Small intestine (tissue), 7 donors: ENCODE measurements around the gene ULK2. TPM values are rescaled to one million over a fixed set of nuclear protein-coding genes. Genes with fewer than 3 reads are reported as not detected.

ENCODE experiments used
- DNase-seq, 2 donors: peaks; one replicate each; pipeline versions ENCODE4 v3.0.0 to v3.0.0-alpha.2; 2013
- FAIRE-seq: peaks from 2 replicates; lab custom pipeline; 2012; peaks lifted over from hg19 to GRCh38; lab: Jason Lieb, UNC
- H3K27ac ChIP-seq, 3 donors: one replicate each; pipeline ENCODE4 v1.5.1; 2013; ENCODE audit warnings: low read length in 2 of 3, mild to moderate bottlenecking in 2 of 3, control low read depth in 1 of 3, inconsistent platforms in 1 of 3, low read depth in 1 of 3, moderate library complexity in 1 of 3
- H3K27me3 ChIP-seq, 3 donors: one replicate each; pipeline ENCODE4 v1.6.1; 2013; ENCODE audit warnings: low read length in 3 of 3, inconsistent platforms in 1 of 3; ENCODE audit not compliant: control insufficient read depth in 3 of 3, insufficient read depth in 3 of 3
- H3K36me3 ChIP-seq, 3 donors: one replicate each; pipeline ENCODE4 v1.6.1; 2013; ENCODE audit warnings: low read length in 3 of 3, inconsistent platforms in 1 of 3, low read depth in 1 of 3, mild to moderate bottlenecking in 1 of 3, moderate library complexity in 1 of 3; ENCODE audit not compliant: control insufficient read depth in 3 of 3, insufficient read depth in 2 of 3
- H3K4me1 ChIP-seq, 3 donors: one replicate each; pipeline ENCODE4 v1.6.1; 2013; ENCODE audit warnings: low read length in 2 of 3, inconsistent platforms in 1 of 3, low read depth in 1 of 3, mild to moderate bottlenecking in 1 of 3, moderate library complexity in 1 of 3; ENCODE audit not compliant: control insufficient read depth in 3 of 3, insufficient read depth in 2 of 3
- H3K4me3 ChIP-seq, 3 donors: one replicate each; pipeline ENCODE4 v1.5.1; 2013; ENCODE audit warnings: low read length in 3 of 3, control low read depth in 1 of 3, inconsistent platforms in 1 of 3, low read depth in 1 of 3, mild to moderate bottlenecking in 1 of 3, moderate library complexity in 1 of 3
- H3K9me3 ChIP-seq, 2 donors: one replicate each; pipeline ENCODE4 v1.6.1; 2013; ENCODE audit warnings: low read depth in 1 of 2, low read length in 1 of 2; ENCODE audit not compliant: control insufficient read depth in 2 of 2, insufficient read depth in 1 of 2
- WGBS, 3 donors: extraction: QIAGEN DNeasy Blood & Tissue Kit; methylation state at CpG; one replicate each; pipeline ENCODE4 v1.1.7; 2013; 5-methylcytosine and 5-hydroxymethylcytosine counted together
- polyA plus RNA-seq, 4 donors: library from polyadenylated mRNA; stranded (reverse) in 3 of 4; unstranded in 1 of 4; fragments of 200-250 nt in 3 of 4; fragments of 120-200 nt in 1 of 4; gene quantifications; one replicate each; pipeline versions ENCODE4 v1.2.1 to v1.2.3, GENCODE V29; 2013
- donor health status: healthy with polysubstance abuse.
- donor health status: control.
- donor health status: control.
- donor health status: Bipolar disorder and iron deficiency.
- donor health status: healthy.

The ULK2 gene
- polyA plus RNA-seq, 4 donors: 1.8 to 11.4 (median 3.5) TPM

DNA sequence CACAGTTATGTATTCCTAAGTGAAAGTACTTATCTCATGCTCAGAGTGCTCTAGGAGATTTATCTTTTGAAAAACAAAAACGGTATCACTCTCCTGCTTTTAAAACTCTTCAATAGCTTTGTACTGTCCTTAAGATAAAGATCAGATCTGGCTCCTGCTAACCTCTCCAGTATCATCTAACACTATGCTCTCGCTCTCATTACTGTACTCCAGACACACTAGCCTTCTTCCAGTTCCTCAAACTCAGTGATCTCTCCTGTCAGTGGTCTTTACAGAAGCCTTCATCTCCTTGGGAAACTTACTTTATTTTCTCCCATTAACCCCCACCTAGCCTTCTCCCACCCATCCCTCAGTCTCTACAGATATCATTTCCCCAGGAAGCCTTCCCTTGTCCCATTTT, 10.1 kb downstream of the ULK2 start:
- no peaks in the 10 kb centered on the region for H3K27me3 ChIP-seq
- DNase-seq (no peak), FAIRE-seq (no peak)
- H3K4me1 ChIP-seq: no peaks in the 10 kb centered on the region
- H3K4me3 ChIP-seq: no peak overlapping the region
- peaks cover 0 to 25% (median 0%) of the 10 kb centered on the region in 3 donors for H3K36me3 ChIP-seq
- no peaks in the 10 kb centered on the region for H3K9me3 ChIP-seq
- WGBS, 3 donors: 63 to 67% (median 65%) methylated on average over 2 of the region's 2 CpGs
- H3K27ac ChIP-seq: no peak overlapping the region

DNA sequence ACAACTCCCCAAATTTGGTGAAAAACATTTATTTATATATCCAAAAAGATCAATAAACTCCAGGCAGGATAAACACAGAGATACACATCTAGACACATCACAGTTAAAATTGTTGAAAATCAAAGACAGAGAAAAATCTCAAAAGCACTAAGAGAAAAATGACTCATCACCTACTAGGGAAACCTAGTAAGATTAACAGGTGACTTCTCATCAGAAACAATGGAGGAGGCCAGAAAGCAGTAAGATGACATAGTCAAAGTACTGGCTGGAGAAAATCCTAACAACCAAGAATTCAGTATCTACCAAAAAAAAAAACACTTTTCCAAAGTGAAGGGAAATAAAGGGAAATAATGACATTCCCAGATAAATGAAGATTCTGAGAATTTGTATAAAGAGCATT, 33.8 kb downstream of the ULK2 start:
- peaks cover 0 to 31% (median 0%) of the 10 kb centered on the region in 3 donors for H3K36me3 ChIP-seq
- DNase-seq (no peak), FAIRE-seq (no peak)
- H3K27ac ChIP-seq: no peak overlapping the region
- H3K27me3 ChIP-seq: no peaks in the 10 kb centered on the region
- H3K9me3 ChIP-seq: no peaks in the 10 kb centered on the region
- no peaks in the 10 kb centered on the region for H3K4me1 ChIP-seq
- H3K4me3 ChIP-seq: no peak overlapping the region

DNA sequence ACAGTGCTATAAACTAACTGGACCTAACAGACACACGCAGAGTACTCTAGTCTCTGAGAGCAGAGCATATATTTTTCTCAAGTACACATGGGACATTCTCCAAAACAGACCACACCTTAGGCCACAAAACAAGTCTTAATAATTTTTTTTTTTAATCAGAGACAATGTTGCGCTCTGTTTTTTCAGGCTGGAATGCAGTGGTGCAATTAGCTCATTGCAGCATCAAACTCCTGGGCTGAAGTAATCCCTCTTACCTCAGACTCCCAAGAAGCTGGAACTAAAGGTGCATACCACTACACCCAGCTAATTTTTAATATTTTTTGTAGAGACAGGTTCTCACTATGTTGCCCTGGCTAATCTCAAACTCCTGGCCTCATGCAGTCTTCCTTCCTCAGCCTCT, 37.7 kb downstream of the ULK2 start:
- H3K36me3 ChIP-seq: peaks cover 0 to 24% (median 0%) of the 10 kb centered on the region in 3 donors
- DNase-seq: no peak
- H3K27ac ChIP-seq: no peak overlapping the region
- no peaks in the 10 kb centered on the region for H3K9me3 ChIP-seq
- H3K4me1 ChIP-seq: no peaks in the 10 kb centered on the region
- no peaks in the 10 kb centered on the region for H3K27me3 ChIP-seq
- no peak for FAIRE-seq
- no peak overlapping the region for H3K4me3 ChIP-seq
- WGBS, 3 donors: 97 to 100% (median 100%) methylated on average over 2 of the region's 2 CpGs

DNA sequence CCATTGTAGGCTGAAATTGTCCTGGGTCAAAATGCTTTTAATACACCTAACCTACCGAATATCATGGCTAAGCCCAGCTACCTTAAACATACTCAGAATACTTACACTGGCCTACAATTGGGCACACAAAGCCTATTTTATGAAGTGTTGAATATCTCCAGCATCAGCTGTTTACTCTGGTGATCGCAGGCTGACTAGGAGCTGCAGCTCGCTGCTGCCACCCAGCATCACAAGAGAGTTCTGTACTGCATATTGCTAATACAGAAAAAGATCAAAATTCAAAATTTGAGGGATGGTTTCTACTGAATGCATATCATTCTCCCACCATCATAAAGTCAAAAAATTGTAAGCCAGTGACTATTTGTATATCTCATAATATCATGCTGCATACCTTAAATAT, 55.3 kb downstream of the ULK2 start:
- Histone ChIP-seq H3K4me1 (no peaks in the 10 kb centered on the region), H3K9me3 (no peaks in the 10 kb centered on the region), H3K4me3 (no peak overlapping the region), H3K27ac (no peak overlapping the region), H3K27me3 (no peaks in the 10 kb centered on the region), H3K36me3 (peaks cover 0 to 8% (median 0%) of the 10 kb centered on the region in 3 donors)
- 75 to 90% (median 88%) methylated on average over 3 of the region's 3 CpGs for WGBS, 3 donors
- DNase-seq (no peak), FAIRE-seq (no peak)

DNA sequence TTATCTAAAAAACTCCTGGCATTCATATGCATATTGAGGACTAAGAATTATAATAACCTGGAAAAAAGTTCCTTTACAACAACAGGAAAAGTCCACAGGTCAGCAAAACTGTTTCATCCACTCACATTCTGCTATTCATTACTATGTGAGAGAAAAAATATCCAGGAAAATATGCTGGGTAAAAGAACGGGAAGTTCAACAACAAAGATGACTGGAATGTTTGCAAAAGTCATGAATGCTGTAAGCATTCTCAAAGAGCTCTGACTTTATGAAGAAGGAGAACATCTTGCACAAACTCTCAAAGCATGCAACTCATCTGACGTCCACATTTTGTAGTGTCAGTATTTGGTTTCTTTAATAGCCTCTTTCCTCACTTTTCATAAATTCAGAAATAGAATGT, 62.7 kb downstream of the ULK2 start:
- DNase-seq: no peak
- FAIRE-seq: no peak
- H3K4me3 ChIP-seq: no peak overlapping the region
- WGBS, 3 donors: 65 to 84% (median 80%) methylated on average over 2 of the region's 2 CpGs
- no peaks in the 10 kb centered on the region for H3K4me1 ChIP-seq
- H3K9me3 ChIP-seq: no peaks in the 10 kb centered on the region
- H3K36me3 ChIP-seq: peaks cover 0 to 18% (median 2%) of the 10 kb centered on the region in 3 donors
- H3K27ac ChIP-seq: no peak overlapping the region
- H3K27me3 ChIP-seq: no peaks in the 10 kb centered on the region

DNA sequence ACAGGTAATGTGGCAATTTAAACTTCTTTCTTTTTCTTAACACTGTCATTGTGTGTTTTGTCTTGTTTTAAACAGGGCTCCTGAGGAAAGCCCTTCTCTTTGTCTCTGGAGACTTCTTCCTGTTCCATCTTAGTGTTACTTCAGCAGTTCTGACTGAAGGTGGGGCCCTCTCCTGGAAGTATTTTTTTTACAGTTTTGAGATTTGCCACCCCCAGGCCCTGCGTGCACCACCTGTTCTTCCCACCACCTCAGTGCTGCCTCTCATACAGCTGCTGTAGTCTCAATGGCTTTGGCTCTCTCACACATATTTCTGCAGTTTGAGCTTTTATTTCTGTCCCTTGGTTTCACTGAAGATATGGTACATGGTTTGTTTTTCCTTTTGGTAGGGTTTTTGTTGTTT, 67.2 kb downstream of the ULK2 start:
- H3K27me3 ChIP-seq: no peaks in the 10 kb centered on the region
- peaks cover 3 to 35% (median 7%) of the 10 kb centered on the region in 3 donors for H3K36me3 ChIP-seq
- no peak overlapping the region for H3K27ac ChIP-seq
- WGBS, 3 donors: 78 to 83% (median 79%) methylated on average over 1 of the region's 1 CpG
- FAIRE-seq: no peak
- DNase-seq: no peak
- no peaks in the 10 kb centered on the region for H3K4me1 ChIP-seq
- H3K4me3 ChIP-seq: no peak overlapping the region
- H3K9me3 ChIP-seq: peaks cover 0 to 16% of the 10 kb centered on the region in 2 donors

DNA sequence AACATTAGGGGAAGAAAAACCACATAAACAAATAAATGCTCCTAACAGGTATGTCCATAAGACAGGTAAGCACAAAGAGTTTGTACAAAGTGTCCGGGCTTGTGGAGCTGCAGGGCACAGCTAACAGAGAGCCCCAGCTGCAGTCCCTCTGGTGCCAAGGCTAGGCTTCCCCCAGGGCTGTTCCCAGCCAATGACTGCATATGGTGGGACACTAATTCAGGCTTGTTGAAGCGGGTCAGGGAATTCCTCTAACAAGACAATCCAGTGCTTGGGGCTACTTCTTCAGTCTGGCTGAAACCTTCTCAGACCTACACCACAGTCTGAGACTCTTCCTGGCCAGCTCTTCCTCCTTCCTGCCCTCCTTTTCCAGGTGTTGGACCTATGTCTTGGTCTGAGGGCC, 67.9 kb downstream of the ULK2 start:
- FAIRE-seq: no peak

DNA sequence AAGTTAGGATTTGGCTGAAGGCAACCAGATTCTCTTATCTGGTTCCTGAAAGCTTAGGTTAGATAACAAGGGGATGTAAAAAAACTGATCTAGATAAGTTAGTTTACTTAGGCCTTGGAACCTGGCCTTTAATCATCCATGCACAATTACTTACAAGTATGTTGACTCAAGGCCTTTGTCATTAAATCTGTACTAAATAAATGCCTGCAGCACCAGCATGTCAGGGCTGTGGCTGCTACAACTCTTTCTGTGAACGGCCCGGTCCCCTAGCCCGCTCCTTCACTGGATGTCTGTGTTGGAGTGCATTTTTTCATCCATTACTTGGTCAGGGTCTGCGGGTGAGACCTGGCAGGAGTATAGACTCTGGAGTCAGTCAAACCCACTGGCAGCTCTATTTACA, 71.3 kb downstream of the ULK2 start:
- H3K27ac ChIP-seq: no peak overlapping the region
- no peaks in the 10 kb centered on the region for H3K4me1 ChIP-seq
- peaks cover 3 to 38% (median 10%) of the 10 kb centered on the region in 3 donors for H3K36me3 ChIP-seq
- WGBS, 3 donors: 96 to 98% (median 97%) methylated on average over 4 of the region's 4 CpGs
- DNase-seq: no peak
- no peak overlapping the region for H3K4me3 ChIP-seq
- peaks cover 0 to 30% of the 10 kb centered on the region in 2 donors for H3K9me3 ChIP-seq
- no peak for FAIRE-seq
- H3K27me3 ChIP-seq: no peaks in the 10 kb centered on the region

More for the DNA sequence above, 67.9 kb downstream of the ULK2 start:
- 96 to 98% (median 97%) methylated on average over 2 of the region's 2 CpGs for WGBS, 3 donors
- H3K27me3 ChIP-seq: no peaks in the 10 kb centered on the region
- H3K27ac ChIP-seq: no peak overlapping the region
- peaks cover 0 to 21% of the 10 kb centered on the region in 2 donors for H3K9me3 ChIP-seq
- no peak for DNase-seq
- peaks cover 3 to 37% (median 10%) of the 10 kb centered on the region in 3 donors for H3K36me3 ChIP-seq
- no peak overlapping the region for H3K4me3 ChIP-seq
- H3K4me1 ChIP-seq: no peaks in the 10 kb centered on the region

DNA sequence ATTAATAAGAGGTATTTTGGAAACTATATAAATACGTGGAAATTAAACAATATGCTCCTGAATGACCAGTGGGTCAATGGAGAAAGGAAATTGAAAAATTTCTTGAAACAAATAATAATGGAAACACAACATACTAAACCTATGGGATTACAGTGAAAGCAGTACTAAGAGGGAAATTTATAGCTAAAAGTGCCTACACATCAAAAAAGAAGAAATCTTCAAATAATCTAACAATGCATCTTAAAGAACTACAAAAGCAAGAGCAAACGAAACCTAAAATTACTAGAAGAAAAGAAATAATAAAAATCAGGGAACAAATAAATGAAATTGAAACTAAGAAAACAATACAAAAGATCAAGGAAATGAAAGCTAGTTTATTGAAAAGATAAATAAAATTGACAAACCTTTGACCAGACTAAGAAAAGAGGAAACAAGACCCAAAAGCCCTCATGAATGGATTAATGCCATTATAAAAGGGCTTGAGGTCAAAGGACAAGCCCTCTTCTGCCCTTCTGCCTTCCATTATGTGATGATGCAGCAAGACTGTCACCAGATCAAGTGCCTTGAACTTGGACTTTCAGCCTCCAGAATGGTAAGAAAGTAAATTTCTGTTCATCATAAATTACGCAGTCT, 75.7 kb downstream of the ULK2 start:
- DNase-seq: no peak
- Histone ChIP-seq H3K4me1 (no peaks in the 10 kb centered on the region), H3K27me3 (no peaks in the 10 kb centered on the region), H3K27ac (no peak overlapping the region), H3K9me3 (peaks cover 0 to 24% of the 10 kb centered on the region in 2 donors), H3K36me3 (peaks cover 3 to 39% (median 6%) of the 10 kb centered on the region in 3 donors), H3K4me3 (no peak overlapping the region)
- peak; percentile 5 for FAIRE-seq
- 93 to 95% (median 94%) methylated on average over 3 of the region's 3 CpGs for WGBS, 3 donors
